HEK293 (cell line): ENCODE data around the gene KRI1.
A peak's percentile ranks its signal among the peaks of the same experiment; 100 is the strongest.

Experiments used
- BCL11B ChIP-seq: fragments of 450-650 bp; formaldehyde crosslinking; IDR thresholded peaks from 2 replicates; pipeline ENCODE4 v1.5.1; 2016; ENCODE audit warnings: low read depth, missing biosample characterization, missing genetic modification characterization
- GLIS2 ChIP-seq: fragments of 450-650 bp; formaldehyde crosslinking; IDR thresholded peaks from 2 replicates; pipeline ENCODE4 v1.5.1; 2016; ENCODE audit warnings: missing biosample characterization, missing genetic modification characterization
- IKZF3 ChIP-seq: fragments of 450-650 bp; IDR thresholded peaks from 2 replicates; pipeline ENCODE4 v1.5.0; 2018; ENCODE audit warnings: missing biosample characterization, mild to moderate bottlenecking, missing genetic modification characterization, moderate library complexity
- KLF16 ChIP-seq: fragments of 450-650 bp; formaldehyde crosslinking; IDR thresholded peaks from 2 replicates; pipeline ENCODE4 v1.5.1; 2017; ENCODE audit warnings: missing biosample characterization, missing genetic modification characterization
- SALL2 ChIP-seq: fragments of 450-650 bp; formaldehyde crosslinking; IDR thresholded peaks from 2 replicates; pipeline ENCODE4 v1.5.0; 2017; ENCODE audit warnings: missing biosample characterization, mild to moderate bottlenecking, missing genetic modification characterization, borderline replicate concordance
- YY2 ChIP-seq: fragments of 450-650 bp; formaldehyde crosslinking; IDR thresholded peaks from 2 replicates; pipeline ENCODE4 v1.5.1; 2016; ENCODE audit warnings: missing biosample characterization, missing genetic modification characterization
- ZEB2 ChIP-seq: fragments of 450-650 bp; formaldehyde crosslinking; IDR thresholded peaks from 2 replicates; pipeline ENCODE4 v1.5.1; 2016; ENCODE audit warnings: missing biosample characterization, missing genetic modification characterization
- ZFHX2 ChIP-seq: fragments of 450-650 bp; formaldehyde crosslinking; conservative IDR thresholded peaks from 2 replicates; pipeline ENCODE4 v1.5.1; 2016; ENCODE audit warnings: missing biosample characterization, missing genetic modification characterization
- ZFP41 ChIP-seq: fragments of 450-650 bp; formaldehyde crosslinking; IDR thresholded peaks from 2 replicates; pipeline ENCODE4 v1.5.1; 2016; ENCODE audit warnings: missing biosample characterization, missing genetic modification characterization, borderline replicate concordance
- ZNF16 ChIP-seq: fragments of 450-650 bp; formaldehyde crosslinking; IDR thresholded peaks from 2 replicates; pipeline ENCODE4 v1.5.1; 2016; ENCODE audit warnings: low read depth, missing biosample characterization, missing genetic modification characterization
- ZNF221 ChIP-seq: fragments of 450-650 bp; formaldehyde crosslinking; IDR thresholded peaks from 2 replicates; pipeline ENCODE4 v1.5.1; 2017; ENCODE audit warnings: missing biosample characterization, missing genetic modification characterization, borderline replicate concordance
- ZNF354C ChIP-seq: fragments of 450-650 bp; formaldehyde crosslinking; IDR thresholded peaks from 2 replicates; pipeline ENCODE4 v1.5.1; 2016; ENCODE audit warnings: missing biosample characterization, missing genetic modification characterization, low read depth, borderline replicate concordance
- ZNF585B ChIP-seq: fragments of 450-650 bp; formaldehyde crosslinking; IDR thresholded peaks from 2 replicates; pipeline ENCODE4 v1.5.1; 2016; ENCODE audit warnings: missing biosample characterization, missing genetic modification characterization
- ZNF624 ChIP-seq: fragments of 450-650 bp; formaldehyde crosslinking; IDR thresholded peaks from 2 replicates; pipeline ENCODE4 v1.5.1; 2017; ENCODE audit warnings: missing biosample characterization, missing genetic modification characterization
- ZNF747 ChIP-seq: fragments of 450-650 bp; formaldehyde crosslinking; IDR thresholded peaks from 2 replicates; pipeline ENCODE4 v1.5.1; 2016; ENCODE audit warnings: missing biosample characterization, missing genetic modification characterization
- ZSCAN23 ChIP-seq: fragments of 450-650 bp; formaldehyde crosslinking; IDR thresholded peaks from 2 replicates; pipeline ENCODE4 v1.5.1; 2016; ENCODE audit warnings: missing biosample characterization, missing genetic modification characterization
- TF ChIP-seq, protein P1 (sequence below): fragments of 450-650 bp; formaldehyde crosslinking; IDR thresholded peaks from 2 replicates; pipeline ENCODE4 v1.5.1; 2016; ENCODE audit warnings: missing biosample characterization, missing genetic modification characterization
- TF ChIP-seq, protein P2 (sequence below): fragments of 450-650 bp; formaldehyde crosslinking; IDR thresholded peaks from 2 replicates; pipeline ENCODE4 v1.5.1; 2017; ENCODE audit warnings: missing biosample characterization, missing genetic modification characterization
- TF ChIP-seq, protein P3 (sequence below): fragments of 450-650 bp; formaldehyde crosslinking; IDR thresholded peaks from 2 replicates; pipeline ENCODE4; 2016; ENCODE audit warnings: missing biosample characterization, missing genetic modification characterization
- TF ChIP-seq, protein P4 (sequence below): fragments of 450-650 bp; formaldehyde crosslinking; IDR thresholded peaks from 2 replicates; pipeline ENCODE4 v1.5.1; 2017; ENCODE audit warnings: missing biosample characterization, missing genetic modification characterization
- TF ChIP-seq, protein P5 (sequence below): fragments of 450-650 bp; formaldehyde crosslinking; IDR thresholded peaks from 2 replicates; pipeline ENCODE4 v1.5.1; 2016; ENCODE audit warnings: missing biosample characterization, missing genetic modification characterization

Gene KRI1

DNA sequence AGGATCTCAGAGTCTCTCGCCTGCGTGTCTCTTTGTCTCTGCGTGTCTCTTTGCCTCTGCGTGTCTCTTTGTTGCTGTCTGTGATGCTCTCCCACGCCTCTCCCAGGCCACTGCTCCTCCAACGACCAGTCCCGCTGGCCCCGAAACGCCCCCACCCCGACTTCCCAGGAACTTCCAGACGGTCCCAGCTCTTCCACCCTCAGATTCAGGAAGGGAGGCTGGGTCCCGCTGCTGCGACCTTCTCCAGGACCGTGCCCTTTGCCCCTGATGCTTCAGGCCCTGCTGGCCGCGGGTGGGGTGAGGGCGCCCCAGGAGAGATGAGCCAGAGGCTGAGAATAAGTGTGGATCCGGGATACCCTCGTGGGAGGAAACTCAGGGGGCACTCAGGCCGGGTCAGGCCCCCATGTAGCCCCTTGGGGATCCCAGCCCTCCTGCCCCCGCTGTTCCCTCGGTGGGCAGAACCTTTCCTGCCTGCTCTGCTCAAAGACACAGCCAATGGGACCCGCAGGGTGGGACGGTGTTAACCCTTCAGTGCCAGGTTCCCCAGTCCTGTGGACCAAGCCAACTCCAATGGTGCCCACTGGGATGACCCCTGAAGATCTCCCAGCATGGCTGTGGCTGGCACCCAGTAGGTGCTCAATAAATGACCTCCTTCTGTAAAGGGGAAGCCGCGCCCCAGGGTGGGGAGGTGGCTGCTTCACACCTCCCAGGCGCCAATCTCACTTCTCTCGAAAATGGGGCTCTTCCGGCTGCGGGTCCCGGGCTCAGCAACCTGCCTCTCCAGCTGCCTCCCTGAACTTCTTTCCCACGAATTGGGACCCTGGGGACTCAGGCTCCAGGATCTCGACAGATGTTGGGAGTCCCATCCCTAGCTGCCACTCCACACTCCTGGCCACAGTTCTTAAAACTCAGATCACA is 47.1 kb downstream of the KRI1 start (continued):
- TF ChIP-seq, protein P1, sequence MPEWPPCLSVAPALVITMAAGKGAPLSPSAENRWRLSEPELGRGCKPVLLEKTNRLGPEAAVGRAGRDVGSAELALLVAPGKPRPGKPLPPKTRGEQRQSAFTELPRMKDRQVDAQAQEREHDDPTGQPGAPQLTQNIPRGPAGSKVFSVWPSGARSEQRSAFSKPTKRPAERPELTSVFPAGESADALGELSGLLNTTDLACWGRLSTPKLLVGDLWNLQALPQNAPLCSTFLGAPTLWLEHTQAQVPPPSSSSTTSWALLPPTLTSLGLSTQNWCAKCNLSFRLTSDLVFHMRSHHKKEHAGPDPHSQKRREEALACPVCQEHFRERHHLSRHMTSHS: no peak
- TF ChIP-seq ZNF585B (tag by site-specific recombination) (no peak), ZEB2 (tag by site-specific recombination) (no peak), ZFP41 (tag by site-specific recombination) (no peak), ZNF354C (no peak), ZNF16 (tag by site-specific recombination) (no peak), ZNF624 (tag by site-specific recombination) (no peak), ZNF747 (tag by site-specific recombination) (no peak), ZSCAN23 (tag by site-specific recombination) (no peak), IKZF3 (tag by site-specific recombination) (peak; percentile 65; the same call in 1 of the 2 replicates), ZNF221 (tag by site-specific recombination) (no peak), KLF16 (no peak), SALL2 (no peak), GLIS2 (tag by site-specific recombination) (peak; percentile 32; the same call in 1 of the 2 replicates), BCL11B (tag by site-specific recombination) (peak; percentile 59; the same call in 1 of the 2 replicates), YY2 (no peak), ZFHX2 (tag by site-specific recombination) (peak; percentile 36; the same call in 1 of the 2 replicates)
- TF ChIP-seq, protein P2, sequence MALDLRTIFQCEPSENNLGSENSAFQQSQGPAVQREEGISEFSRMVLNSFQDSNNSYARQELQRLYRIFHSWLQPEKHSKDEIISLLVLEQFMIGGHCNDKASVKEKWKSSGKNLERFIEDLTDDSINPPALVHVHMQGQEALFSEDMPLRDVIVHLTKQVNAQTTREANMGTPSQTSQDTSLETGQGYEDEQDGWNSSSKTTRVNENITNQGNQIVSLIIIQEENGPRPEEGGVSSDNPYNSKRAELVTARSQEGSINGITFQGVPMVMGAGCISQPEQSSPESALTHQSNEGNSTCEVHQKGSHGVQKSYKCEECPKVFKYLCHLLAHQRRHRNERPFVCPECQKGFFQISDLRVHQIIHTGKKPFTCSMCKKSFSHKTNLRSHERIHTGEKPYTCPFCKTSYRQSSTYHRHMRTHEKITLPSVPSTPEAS (tag by site-specific recombination): no peak
- TF ChIP-seq, protein P3, sequence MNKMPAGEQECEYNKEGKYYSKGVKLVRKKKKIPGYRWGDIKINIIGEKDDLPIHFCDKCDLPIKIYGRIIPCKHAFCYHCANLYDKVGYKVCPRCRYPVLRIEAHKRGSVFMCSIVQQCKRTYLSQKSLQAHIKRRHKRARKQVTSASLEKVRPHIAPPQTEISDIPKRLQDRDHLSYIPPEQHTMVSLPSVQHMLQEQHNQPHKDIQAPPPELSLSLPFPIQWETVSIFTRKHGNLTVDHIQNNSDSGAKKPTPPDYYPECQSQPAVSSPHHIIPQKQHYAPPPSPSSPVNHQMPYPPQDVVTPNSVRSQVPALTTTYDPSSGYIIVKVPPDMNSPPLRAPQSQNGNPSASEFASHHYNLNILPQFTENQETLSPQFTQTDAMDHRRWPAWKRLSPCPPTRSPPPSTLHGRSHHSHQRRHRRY (tag by site-specific recombination): no peak
- TF ChIP-seq, protein P4, sequence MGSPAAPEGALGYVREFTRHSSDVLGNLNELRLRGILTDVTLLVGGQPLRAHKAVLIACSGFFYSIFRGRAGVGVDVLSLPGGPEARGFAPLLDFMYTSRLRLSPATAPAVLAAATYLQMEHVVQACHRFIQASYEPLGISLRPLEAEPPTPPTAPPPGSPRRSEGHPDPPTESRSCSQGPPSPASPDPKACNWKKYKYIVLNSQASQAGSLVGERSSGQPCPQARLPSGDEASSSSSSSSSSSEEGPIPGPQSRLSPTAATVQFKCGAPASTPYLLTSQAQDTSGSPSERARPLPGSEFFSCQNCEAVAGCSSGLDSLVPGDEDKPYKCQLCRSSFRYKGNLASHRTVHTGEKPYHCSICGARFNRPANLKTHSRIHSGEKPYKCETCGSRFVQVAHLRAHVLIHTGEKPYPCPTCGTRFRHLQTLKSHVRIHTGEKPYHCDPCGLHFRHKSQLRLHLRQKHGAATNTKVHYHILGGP (tag by site-specific recombination): no peak
- TF ChIP-seq, protein P5, sequence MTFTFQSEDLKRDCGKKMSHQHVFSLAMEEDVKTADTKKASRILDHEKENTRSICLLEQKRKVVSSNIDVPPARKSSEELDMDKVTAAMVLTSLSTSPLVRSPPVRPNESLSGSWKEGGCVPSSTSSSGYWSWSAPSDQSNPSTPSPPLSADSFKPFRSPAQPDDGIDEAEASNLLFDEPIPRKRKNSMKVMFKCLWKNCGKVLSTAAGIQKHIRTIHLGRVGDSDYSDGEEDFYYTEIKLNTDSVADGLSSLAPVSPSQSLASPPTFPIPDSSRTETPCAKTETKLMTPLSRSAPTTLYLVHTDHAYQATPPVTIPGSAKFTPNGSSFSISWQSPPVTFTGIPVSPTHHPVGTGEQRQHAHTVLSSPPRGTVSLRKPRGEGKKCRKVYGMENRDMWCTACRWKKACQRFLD: no peak
